HuH-7.5 (cell line): ENCODE measurements around the gene ZNF765.
"Not testable (repeated sequence)": the region's sequence is repeated elsewhere in the genome, so short reads cannot be mapped to it uniquely, and the experiment has no call there.

ENCODE experiments used
- DNase-seq: peaks from one replicate; pipeline ENCODE4 v3.0.0; 2011; ENCODE audit warnings: low spot score

Gene ZNF765

GRCh38 chr19:53422551-53422950 is 27.6 kb downstream of the ZNF765 start:
- DNase-seq: no peak

- not testable (repeated sequence) for DNase-seq
Measured at GRCh38 chr19:53423074-53423473, 28.1 kb downstream of the ZNF765 start.

GRCh38 chr19:53423680-53424079 is 28.7 kb downstream of the ZNF765 start:
- not testable (repeated sequence) for DNase-seq

GRCh38 chr19:53424968-53425597 is 30.1 kb downstream of the ZNF765 start:
- DNase-seq: peak; percentile 21

- DNase-seq: peak; percentile 65
Measured at GRCh38 chr19:53431399-53432087, 36.6 kb downstream of the ZNF765 start, which contains the start of gene ZNF761. Gene ZNF761, plus strand, starts transcription at chr19:53431984. Its CDS starts 15,285 bp downstream, at chr19:53447269.

- DNase-seq: no peak
Measured at GRCh38 chr19:53432088-53432661, 37.2 kb downstream of the ZNF765 start.

- not testable (repeated sequence) for DNase-seq
Measured at GRCh38 chr19:53443809-53444208, 48.9 kb downstream of the ZNF765 start.

- DNase-seq: not testable (repeated sequence)
Measured at GRCh38 chr19:53447196-53447595, 52.2 kb downstream of the ZNF765 start.

GRCh38 chr19:53455828-53456227 is 60.9 kb downstream of the ZNF765 start:
- DNase-seq: no peak

- not testable (repeated sequence) for DNase-seq
Measured at GRCh38 chr19:53460131-53460721, 65.3 kb downstream of the ZNF765 start.

- no peak for DNase-seq
Measured at GRCh38 chr19:53461866-53462265, 66.9 kb downstream of the ZNF765 start.

GRCh38 chr19:53462861-53463260 is 67.9 kb downstream of the ZNF765 start:
- DNase-seq: no peak

- DNase-seq: no peak
Measured at GRCh38 chr19:53463263-53463662, 68.3 kb downstream of the ZNF765 start.

- peak; percentile 27 for DNase-seq
Measured at GRCh38 chr19:53466726-53467484, 72.0 kb downstream of the ZNF765 start.

GRCh38 chr19:53467485-53468262 is 72.7 kb downstream of the ZNF765 start, which contains the start of gene ZNF813:
Gene ZNF813, plus strand, starts transcription at chr19:53467733. Its CDS starts 16,090 bp downstream, at chr19:53483823.
- DNase-seq: peak; percentile 69

GRCh38 chr19:53468628-53469027 is 73.7 kb downstream of the ZNF765 start:
- DNase-seq: not testable (repeated sequence)

- DNase-seq: no peak
Measured at GRCh38 chr19:53471916-53472315, 77.0 kb downstream of the ZNF765 start.

GRCh38 chr19:53474832-53475231 is 79.9 kb downstream of the ZNF765 start:
- DNase-seq: not testable (repeated sequence)

- not testable (repeated sequence) for DNase-seq
Measured at GRCh38 chr19:53475470-53475869, 80.5 kb downstream of the ZNF765 start.
